T-cell (primary cell): ENCODE results near the gene LRP6. TPM values are rescaled to one million over a fixed set of nuclear protein-coding genes. Genes with fewer than 3 reads are reported as not detected.

Experiments
- ATAC-seq, 4 experiments: fragments of 200-7000 bp in 3 of 4; fragments of 150-1000 bp in 1 of 4; cut with Tn5 transposase; replicated peaks in 1 of 4; 1 replicate in 3 of 4; 2 replicates in 1 of 4; pipeline ENCODE4 v1.10.0; 2021; ENCODE audit warnings: moderate library complexity in 3 of 4, mild to moderate bottlenecking in 2 of 4, moderate number of reproducible peaks in 1 of 4
- CTCF ChIA-PET, 2 donors: fragments of 300-600 bp; sonication (Branson Sonifier 250); formaldehyde crosslinking; loops; one replicate each; lab custom pipeline; 2022; ENCODE audit warnings: antibody characterized with exemption in 2 of 2; lab: Charles Lee
- POLR2A ChIA-PET, 2 donors: fragments of 300-600 bp; sonication (Branson Sonifier 250); formaldehyde crosslinking; loops; one replicate each; lab custom pipeline; 2022; ENCODE audit warnings: antibody characterized with exemption in 2 of 2; lab: Charles Lee
- DNase-seq, 35 experiments: peaks; one replicate each; pipeline versions ENCODE4 v3.0.0 to v3.0.0-alpha.2; 2013 to 2023
- H3K27ac ChIP-seq: one replicate; pipeline ENCODE4 v1.5.1; 2013; ENCODE audit warnings: low read length
- H3K27me3 ChIP-seq, 2 experiments: replicated peaks in 1 of 2; 1 replicate in 1 of 2; 2 replicates in 1 of 2; pipeline versions ENCODE4 v1.6.1 to v1.7.0; 2013; ENCODE audit warnings: low read length in 1 of 2, mixed read lengths in 1 of 2; ENCODE audit not compliant: control insufficient read depth in 2 of 2, insufficient read depth in 2 of 2; ENCODE audit errors: extremely low read depth in 1 of 2
- H3K36me3 ChIP-seq, 2 donors: 1 replicate in 1 of 2; 2 replicates in 1 of 2; pipeline versions ENCODE4 v1.6.1 to v1.7.0; 2013; ENCODE audit warnings: low read length in 1 of 2; ENCODE audit not compliant: control insufficient read depth in 2 of 2, insufficient read depth in 1 of 2; ENCODE audit errors: extremely low read depth in 1 of 2
- H3K4me1 ChIP-seq, 2 experiments: 1 replicate in 1 of 2; 2 replicates in 1 of 2; pipeline versions ENCODE4 v1.6.1 to v1.7.0; 2013; ENCODE audit warnings: low read length in 2 of 2, mixed read lengths in 1 of 2; ENCODE audit not compliant: insufficient read depth in 2 of 2, control insufficient read depth in 1 of 2; ENCODE audit errors: extremely low read depth in 1 of 2
- H3K4me3 ChIP-seq, 2 donors: 1 replicate in 1 of 2; 2 replicates in 1 of 2; pipeline versions ENCODE4 v1.5.1 to v1.7.0; 2013; ENCODE audit warnings: mild to moderate bottlenecking in 2 of 2, low read length in 1 of 2, moderate library complexity in 1 of 2; ENCODE audit not compliant: control insufficient read depth in 1 of 2; ENCODE audit errors: extremely low read depth in 1 of 2
- H3K9me3 ChIP-seq: 2 replicates; pipeline ENCODE4 v1.7.0; 2013
- H3K27ac Mint-ChIP-seq, 2 donors: one replicate each; pipeline ENCODE4 v1.8.0; 2020 to 2021; ENCODE audit warnings: mild to moderate bottlenecking in 2 of 2, mixed read lengths in 2 of 2
- H3K27me3 Mint-ChIP-seq, 2 donors: one replicate each; pipeline ENCODE4 v1.8.0; 2021 to 2022; ENCODE audit warnings: mixed read lengths in 2 of 2
- H3K36me3 Mint-ChIP-seq: one replicate; pipeline ENCODE4 v1.8.0; 2021; ENCODE audit warnings: mixed read lengths
- H3K4me1 Mint-ChIP-seq, 3 donors: one replicate each; pipeline ENCODE4 v1.8.0; 2020 to 2022; ENCODE audit warnings: mixed read lengths in 3 of 3, mild to moderate bottlenecking in 1 of 3
- H3K4me3 Mint-ChIP-seq, 3 donors: one replicate each; pipeline ENCODE4 v1.8.0; 2020 to 2022; ENCODE audit warnings: mild to moderate bottlenecking in 3 of 3, mixed read lengths in 3 of 3, moderate library complexity in 3 of 3
- H3K9me3 Mint-ChIP-seq, 3 donors: one replicate each; pipeline ENCODE4 v1.8.0; 2020 to 2022; ENCODE audit warnings: mixed read lengths in 3 of 3
- WGBS: methylation state at CpG from one replicate; pipeline ENCODE4 v1.1.5; 2013; ENCODE audit warnings: missing lambda C conversion rate; ENCODE audit not compliant: insufficient coverage; 5-methylcytosine and 5-hydroxymethylcytosine counted together
- total RNA-seq, 35 experiments: library from RNA in 6 of 35; stranded (reverse) in 6 of 35; fragments of 120-200 nt in 1 of 35; gene quantifications; one replicate each; pipeline versions ENCODE4 v1.2.1 to v1.2.4 and lab custom pipeline; 2013 to 2026

LRP6 gene
- total RNA-seq, 5 donors from 2014 or later (not counting 1 experiment from before 2014, with no cell fraction given) = 4.9 to 8.7 (median 6.3) TPM

- Mint-ChIP-seq H3K27me3 (no peaks in the 10 kb centered on the region), H3K4me3 (no peak overlapping the region), H3K4me1 (no peaks in the 10 kb centered on the region), H3K36me3 (peaks cover 6% of the 10 kb centered on the region), H3K9me3 (peaks cover 13 to 27% (median 18%) of the 10 kb centered on the region in 3 donors), H3K27ac (no peak overlapping the region)
- ATAC-seq (no peak), DNase-seq (no peak)
- H3K9me3 ChIP-seq = no peaks in the 10 kb centered on the region
- H3K4me3 ChIP-seq = no peak overlapping the region
- ChIA-PET POLR2A (no interaction called here), CTCF (no interaction called here)
- no CpG with 5 or more reads among the region's 1 CpG for WGBS
- H3K36me3 ChIP-seq = no peaks in the 10 kb centered on the region
- no peak overlapping the region for H3K27ac ChIP-seq
- no peaks in the 10 kb centered on the region for H3K4me1 ChIP-seq
- H3K27me3 ChIP-seq = peaks cover 0 to 7% of the 10 kb centered on the region in 2 experiments
Observed at GRCh38 chr12:12108441-12109058, 158.3 kb downstream of the LRP6 start.

GRCh38 chr12:12107678-12108077 lies 159.2 kb downstream of the LRP6 start:
- H3K36me3 ChIP-seq = no peaks in the 10 kb centered on the region
- no peaks in the 10 kb centered on the region for H3K4me1 ChIP-seq
- no peak overlapping the region for H3K4me3 ChIP-seq
- no peak for DNase-seq
- ChIA-PET CTCF (interaction anchor here in 1 of 2 donors (0.7 kb wide), 1 partner anchor 1233 kb away, joined by 5 read pairs; no protein-coding TSS in a partner anchor), POLR2A (no interaction called here)
- no peaks in the 10 kb centered on the region for H3K4me1 Mint-ChIP-seq
- no peak overlapping the region for H3K27ac ChIP-seq
- H3K36me3 Mint-ChIP-seq = peaks cover 3% of the 10 kb centered on the region
- H3K9me3 Mint-ChIP-seq = peaks cover 18 to 32% (median 22%) of the 10 kb centered on the region in 3 donors
- no peak overlapping the region for H3K4me3 Mint-ChIP-seq
- H3K9me3 ChIP-seq = no peaks in the 10 kb centered on the region
- peaks cover 0 to 3% of the 10 kb centered on the region in 2 donors for H3K27me3 Mint-ChIP-seq
- no peak overlapping the region for H3K27ac Mint-ChIP-seq
- peaks cover 0 to 7% of the 10 kb centered on the region in 2 experiments for H3K27me3 ChIP-seq
- 54% methylated on average over 3 of the region's 6 CpGs for WGBS
- no peak for ATAC-seq

GRCh38 chr12:12099102-12099501 lies 167.7 kb downstream of the LRP6 start:
- H3K4me3 Mint-ChIP-seq = no peak overlapping the region
- 0% methylated on average over 1 of the region's 6 CpGs for WGBS
- H3K27me3 Mint-ChIP-seq = peaks cover 0 to 5% of the 10 kb centered on the region in 2 donors
- POLR2A ChIA-PET = no interaction called here
- Histone ChIP-seq H3K36me3 (no peaks in the 10 kb centered on the region), H3K4me3 (no peak overlapping the region), H3K27me3 (peaks cover 0 to 2% of the 10 kb centered on the region in 2 experiments), H3K4me1 (no peaks in the 10 kb centered on the region), H3K9me3 (no peaks in the 10 kb centered on the region), H3K27ac (no peak overlapping the region)
- H3K4me1 Mint-ChIP-seq = no peaks in the 10 kb centered on the region
- ATAC-seq (no peak), DNase-seq (no peak)
- CTCF ChIA-PET = no interaction called here
- no peak overlapping the region for H3K27ac Mint-ChIP-seq
- H3K9me3 Mint-ChIP-seq = peaks cover 4 to 5% (median 4%) of the 10 kb centered on the region in 3 donors
- H3K36me3 Mint-ChIP-seq = peaks cover 7% of the 10 kb centered on the region

GRCh38 chr12:12098691-12099015 lies 168.2 kb downstream of the LRP6 start:
- Histone ChIP-seq H3K4me3 (no peak overlapping the region), H3K27me3 (peaks cover 0 to 2% of the 10 kb centered on the region in 2 experiments), H3K27ac (no peak overlapping the region), H3K9me3 (no peaks in the 10 kb centered on the region), H3K36me3 (no peaks in the 10 kb centered on the region), H3K4me1 (no peaks in the 10 kb centered on the region)
- H3K9me3 Mint-ChIP-seq = peaks cover 4% of the 10 kb centered on the region in 3 donors
- ChIA-PET CTCF (no interaction called here), POLR2A (no interaction called here)
- peaks cover 0 to 5% of the 10 kb centered on the region in 2 donors for H3K27me3 Mint-ChIP-seq
- ATAC-seq (no peak), DNase-seq (no peak)
- no peak overlapping the region for H3K27ac Mint-ChIP-seq
- 50% methylated on average over 1 of the region's 3 CpGs for WGBS
- peaks cover 7% of the 10 kb centered on the region for H3K36me3 Mint-ChIP-seq
- H3K4me1 Mint-ChIP-seq = no peaks in the 10 kb centered on the region
- no peak overlapping the region for H3K4me3 Mint-ChIP-seq

- no peak for ATAC-seq
- no peaks in the 10 kb centered on the region for H3K9me3 Mint-ChIP-seq
Observed at GRCh38 chr12:12097891-12098690, 168.8 kb downstream of the LRP6 start.

GRCh38 chr12:12095021-12095420 lies 171.8 kb downstream of the LRP6 start:
- POLR2A ChIA-PET = no interaction called here

More at GRCh38 chr12:12097891-12098690, 168.8 kb downstream of the LRP6 start:
- peaks cover 0 to 5% of the 10 kb centered on the region in 2 experiments for H3K27me3 ChIP-seq
- Mint-ChIP-seq H3K27me3 (peaks cover 0 to 3% of the 10 kb centered on the region in 2 donors), H3K4me3 (no peak overlapping the region), H3K27ac (no peak overlapping the region), H3K36me3 (peaks cover 4% of the 10 kb centered on the region), H3K4me1 (no peaks in the 10 kb centered on the region)
- WGBS = 87% methylated on average over 4 of the region's 6 CpGs
- CTCF ChIA-PET = no interaction called here
- no peak for DNase-seq
- POLR2A ChIA-PET = no interaction called here
- no peak overlapping the region for H3K27ac ChIP-seq
- no peaks in the 10 kb centered on the region for H3K9me3 ChIP-seq
- H3K4me1 ChIP-seq = no peaks in the 10 kb centered on the region
- H3K36me3 ChIP-seq = no peaks in the 10 kb centered on the region
- H3K4me3 ChIP-seq = no peak overlapping the region

More at GRCh38 chr12:12095021-12095420, 171.8 kb downstream of the LRP6 start:
- H3K4me1 ChIP-seq = no peaks in the 10 kb centered on the region
- WGBS = 78% methylated on average over 3 of the region's 3 CpGs
- H3K4me1 Mint-ChIP-seq = no peaks in the 10 kb centered on the region
- H3K9me3 Mint-ChIP-seq = no peaks in the 10 kb centered on the region
- DNase-seq (no peak), ATAC-seq (no peak)
- no peak overlapping the region for H3K4me3 ChIP-seq
- no peak overlapping the region for H3K27ac Mint-ChIP-seq
- no peaks in the 10 kb centered on the region for H3K36me3 ChIP-seq
- peaks cover 0 to 10% of the 10 kb centered on the region in 2 experiments for H3K27me3 ChIP-seq
- H3K9me3 ChIP-seq = no peaks in the 10 kb centered on the region
- no peak overlapping the region for H3K27ac ChIP-seq
- CTCF ChIA-PET = interaction anchor here (0.5 to 0.7 kb wide), 2 partner anchors 1115 to 1605 kb away, joined by 3 to 4 read pairs; no protein-coding TSS in a partner anchor
- H3K36me3 Mint-ChIP-seq = no peaks in the 10 kb centered on the region
- peaks cover 0 to 2% of the 10 kb centered on the region in 2 donors for H3K27me3 Mint-ChIP-seq
- H3K4me3 Mint-ChIP-seq = no peak overlapping the region
